Tibial artery (tissue), 4 donors: ENCODE results near the gene HDAC11.

Experiments
- DNase-seq, 2 donors: peaks; one replicate each; pipeline ENCODE4 v3.0.0-alpha.2; 2019
- H3K27ac ChIP-seq, 2 donors: fragments of 200-600 bp; sonication (generic) in 1 of 2; 1 replicate in 1 of 2; 2 replicates in 1 of 2; pipeline ENCODE4 v1.5.1; 2018 to 2019; ENCODE audit warnings: mild to moderate bottlenecking in 1 of 2
- H3K27me3 ChIP-seq, 2 donors: fragments of 200-600 bp; sonication (generic) in 1 of 2; one replicate each; pipeline versions ENCODE4 v1.5.1 to v1.6.0; 2016 to 2019
- H3K36me3 ChIP-seq, 3 donors: fragments of 200-600 bp; sonication (generic) in 2 of 3; one replicate each; pipeline ENCODE4 v1.5.1; 2016 to 2019; ENCODE audit warnings: mild to moderate bottlenecking in 2 of 3
- H3K4me1 ChIP-seq, 4 donors: fragments of 200-600 bp; sonication (generic) in 2 of 4; 1 replicate in 3 of 4; 2 replicates in 1 of 4; pipeline ENCODE4 v1.5.1; 2016 to 2019
- H3K4me3 ChIP-seq, 2 donors: fragments of 200-600 bp; sonication (generic) in 1 of 2; 1 replicate in 1 of 2; 2 replicates in 1 of 2; pipeline ENCODE4 v1.5.1; 2018 to 2019; ENCODE audit warnings: mild to moderate bottlenecking in 2 of 2
- H3K9me3 ChIP-seq, 3 donors: fragments of 200-600 bp; sonication (generic) in 1 of 3; one replicate each; pipeline ENCODE4 v1.5.1; 2016 to 2019
- CTCF ChIP-seq, 2 experiments: fragments of 200-600 bp in 1 of 2; fragments of 450-650 bp in 1 of 2; IDR thresholded peaks; one replicate each; pipeline ENCODE4 v1.5.1; 2017 to 2019; ENCODE audit warnings: antibody characterized with exemption in 2 of 2, mild to moderate bottlenecking in 1 of 2, moderate library complexity in 1 of 2
- intact Hi-C: fragments of 100-400 bp; cut with DNase I; formaldehyde crosslinking; loops from one replicate; pipeline ENCODE4 v1.15.0; 2023; ENCODE audit warnings: low total_unique reads

The HDAC11 gene

DNA sequence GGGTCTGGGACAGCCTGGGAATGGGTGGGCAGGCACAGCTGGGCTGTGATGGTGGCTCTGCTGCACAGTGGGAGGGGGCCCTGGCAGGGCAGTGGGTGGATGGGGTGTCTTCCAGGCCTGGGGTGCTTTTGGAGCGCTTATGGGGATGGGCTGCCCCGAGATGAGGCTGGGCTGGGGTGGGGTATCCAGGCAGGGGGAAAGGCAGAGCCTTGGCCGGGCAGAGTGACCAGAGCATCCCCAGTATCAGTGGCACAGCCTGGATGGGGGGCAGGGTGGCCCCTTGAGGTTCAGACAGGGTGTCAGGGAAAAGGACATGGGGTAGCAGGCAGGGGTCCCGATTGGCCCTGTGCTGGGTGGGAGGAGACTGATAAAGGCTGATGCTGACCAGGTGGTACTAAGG, 26.6 kb downstream of the HDAC11 start:
- Histone ChIP-seq H3K36me3 (peaks cover 0 to 45% (median 23%) of the 10 kb centered on the region in 3 donors), H3K9me3 (no peaks in the 10 kb centered on the region), H3K4me1 (peaks cover 0 to 7% (median 0%) of the 10 kb centered on the region in 4 donors), H3K27ac (no peak overlapping the region), H3K4me3 (no peak overlapping the region), H3K27me3 (no peaks in the 10 kb centered on the region)
- DNase-seq: no peak
- no peak for TF ChIP-seq CTCF (IDR thresholded peaks at IDR 0.05)
- intact Hi-C loops: no loop called here

GRCh38 chr3:13507247-13507569, 27.1 kb downstream of the HDAC11 start:
- peaks cover 0 to 40% (median 18%) of the 10 kb centered on the region in 3 donors for H3K36me3 ChIP-seq
- no peaks in the 10 kb centered on the region for H3K27me3 ChIP-seq
- no peaks in the 10 kb centered on the region for H3K9me3 ChIP-seq
- no peak overlapping the region for H3K4me3 ChIP-seq
- no peak for TF ChIP-seq CTCF (IDR thresholded peaks at IDR 0.05)
- DNase-seq: peak in 1 of 2 donors; percentile 58
- H3K4me1 ChIP-seq: peaks cover 0 to 7% (median 0%) of the 10 kb centered on the region in 4 donors
- no peak overlapping the region for H3K27ac ChIP-seq
- intact Hi-C loops: no loop called here

GRCh38 chr3:13507570-13508339, 27.6 kb downstream of the HDAC11 start:
- Histone ChIP-seq H3K9me3 (no peaks in the 10 kb centered on the region), H3K4me3 (no peak overlapping the region), H3K4me1 (peaks cover 0 to 7% (median 0%) of the 10 kb centered on the region in 4 donors), H3K27ac (no peak overlapping the region), H3K27me3 (no peaks in the 10 kb centered on the region), H3K36me3 (peaks cover 0 to 34% (median 15%) of the 10 kb centered on the region in 3 donors)
- no peak for TF ChIP-seq CTCF (IDR thresholded peaks at IDR 0.05)
- intact Hi-C loops: no loop called here
- DNase-seq: peak in 1 of 2 donors; percentile 63

DNA sequence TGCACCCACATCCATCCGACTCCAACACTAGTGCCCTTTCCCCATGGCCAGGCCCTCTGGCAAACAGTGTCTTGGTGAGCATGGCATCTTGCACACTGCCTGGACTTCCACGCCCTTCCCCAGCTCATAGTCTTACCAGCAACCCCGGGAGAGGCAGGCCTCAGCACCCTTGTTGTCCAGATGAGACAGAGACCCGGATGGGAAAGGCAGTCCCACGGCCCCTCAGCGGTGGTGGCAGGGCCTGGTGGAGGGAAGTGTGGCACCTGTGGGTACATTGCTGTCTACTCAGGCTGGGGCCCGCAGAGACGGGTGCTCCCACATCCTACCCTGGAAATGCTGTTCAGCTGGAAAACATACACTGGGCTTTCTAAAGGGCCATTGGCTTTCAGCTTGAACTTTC, 28.4 kb downstream of the HDAC11 start:
- H3K27ac ChIP-seq: no peak overlapping the region

GRCh38 chr3:13509059-13509815, 29.1 kb downstream of the HDAC11 start:
- Histone ChIP-seq H3K36me3 (peaks cover 0 to 19% (median under 1%) of the 10 kb centered on the region in 3 donors), H3K4me3 (no peak overlapping the region), H3K9me3 (no peaks in the 10 kb centered on the region), H3K4me1 (peaks cover 0 to 13% (median 0%) of the 10 kb centered on the region in 4 donors), H3K27me3 (no peaks in the 10 kb centered on the region), H3K27ac (no peak overlapping the region)
- DNase-seq: peak in 1 of 2 donors; percentile 60
- no peak for TF ChIP-seq CTCF (IDR thresholded peaks at IDR 0.05)
- intact Hi-C loops: no loop called here

More for the DNA sequence above, 28.4 kb downstream of the HDAC11 start:
- intact Hi-C loops: no loop called here
- peaks cover 0 to 27% (median 8%) of the 10 kb centered on the region in 3 donors for H3K36me3 ChIP-seq
- peaks cover 0 to 8% (median 0%) of the 10 kb centered on the region in 4 donors for H3K4me1 ChIP-seq
- peak in 1 of 2 donors; percentile 57 for DNase-seq
- H3K9me3 ChIP-seq: no peaks in the 10 kb centered on the region
- no peak overlapping the region for H3K4me3 ChIP-seq
- H3K27me3 ChIP-seq: no peaks in the 10 kb centered on the region
- no peak for TF ChIP-seq CTCF (IDR thresholded peaks at IDR 0.05)
